Measurements from ENCODE around the gene SYNPO. TPM values are rescaled to one million over a fixed set of nuclear protein-coding genes. Genes with fewer than 3 reads are reported as not detected.
A peak's percentile ranks its signal among the peaks of the same experiment; 100 is the strongest.

SYNPO gene
- total RNA-seq, 1 donor from 2014 or later, result 40.2 TPM

GRCh38 chr5:150651924-150652671 lies 11.6 kb downstream of the SYNPO start:
- H3K4me2 ChIP-seq (ENCODE audit: low read length), result no peak overlapping the region
- FAIRE-seq (no peak), DNase-seq (ENCODE audit: low read depth) (no peak)
- H3K9me3 ChIP-seq (ENCODE audit: insufficient read depth, low read depth, low read length), result no peaks in the 10 kb centered on the region
- TF ChIP-seq CTCF (IDR thresholded peaks at IDR 0.05; ENCODE audit: insufficient read depth, low read depth, low read length) (no peak), EZH2 (IDR thresholded peaks at IDR 0.05; ENCODE audit: insufficient read depth, low read length) (no peak)
- H2AFZ ChIP-seq (ENCODE audit: low read depth, low read length), result no peak overlapping the region
- peaks cover 24% of the 10 kb centered on the region for H3K4me1 Mint-ChIP-seq (ENCODE audit: low read depth, unreplicated experiment)
- H3K4me1 ChIP-seq (ENCODE audit: insufficient read depth, low read length), result peaks cover 27% of the 10 kb centered on the region
- H3K4me3 ChIP-seq (ENCODE audit: insufficient read depth, low read depth, low read length), result no peak overlapping the region
- no peak overlapping the region for H3K27ac ChIP-seq (ENCODE audit: low read depth, low read length)
- peaks cover 81% of the 10 kb centered on the region for H4K20me1 ChIP-seq (ENCODE audit: insufficient read depth, low read length)
- peak overlapping the region; percentile 6 for H3K4me3 Mint-ChIP-seq (ENCODE audit: unreplicated experiment)
- peak overlapping the region; percentile 3 for H3K9ac ChIP-seq (ENCODE audit: low read length)
- peaks cover 23% of the 10 kb centered on the region for H3K27me3 Mint-ChIP-seq (ENCODE audit: low read depth, unreplicated experiment)
- H3K27me3 ChIP-seq (ENCODE audit: insufficient read depth, low read length), result no peaks in the 10 kb centered on the region
- H3K36me3 ChIP-seq (ENCODE audit: insufficient read depth, low read length), result peaks cover 3% of the 10 kb centered on the region
- H3K79me2 ChIP-seq (ENCODE audit: insufficient read depth, low read length), result peaks cover 44% of the 10 kb centered on the region
- H3K36me3 Mint-ChIP-seq (ENCODE audit: low read depth, unreplicated experiment), result peaks cover 37% of the 10 kb centered on the region
- no peak overlapping the region for H3K27ac Mint-ChIP-seq (ENCODE audit: unreplicated experiment)
- peaks cover 2% of the 10 kb centered on the region for H3K9me3 Mint-ChIP-seq (ENCODE audit: unreplicated experiment)

GRCh38 chr5:150653145-150653761 lies 12.8 kb downstream of the SYNPO start:
- Histone ChIP-seq H3K36me3 (ENCODE audit: insufficient read depth, low read length) (peaks cover 3% of the 10 kb centered on the region), H3K79me2 (ENCODE audit: insufficient read depth, low read length) (peaks cover 35% of the 10 kb centered on the region), H2AFZ (ENCODE audit: low read depth, low read length) (no peak overlapping the region), H3K4me2 (ENCODE audit: low read length) (peak overlapping the region; percentile 11), H4K20me1 (ENCODE audit: insufficient read depth, low read length) (peaks cover 72% of the 10 kb centered on the region), H3K27ac (ENCODE audit: low read depth, low read length) (no peak overlapping the region), H3K4me3 (ENCODE audit: insufficient read depth, low read depth, low read length) (no peak overlapping the region), H3K27me3 (ENCODE audit: insufficient read depth, low read length) (no peaks in the 10 kb centered on the region), H3K4me1 (ENCODE audit: insufficient read depth, low read length) (peaks cover 28% of the 10 kb centered on the region), H3K9ac (ENCODE audit: low read length) (peak overlapping the region; percentile 3), H3K9me3 (ENCODE audit: insufficient read depth, low read depth, low read length) (no peaks in the 10 kb centered on the region)
- Mint-ChIP-seq H3K36me3 (ENCODE audit: low read depth, unreplicated experiment) (peaks cover 31% of the 10 kb centered on the region), H3K4me1 (ENCODE audit: low read depth, unreplicated experiment) (peaks cover 26% of the 10 kb centered on the region), H3K27me3 (ENCODE audit: low read depth, unreplicated experiment) (peaks cover 23% of the 10 kb centered on the region), H3K9me3 (ENCODE audit: unreplicated experiment) (peaks cover 3% of the 10 kb centered on the region), H3K27ac (ENCODE audit: unreplicated experiment) (peak overlapping the region; percentile 26), H3K4me3 (ENCODE audit: unreplicated experiment) (no peak overlapping the region)
- FAIRE-seq (no peak), DNase-seq (ENCODE audit: low read depth) (peak; percentile 56)
- TF ChIP-seq CTCF (IDR thresholded peaks at IDR 0.05; ENCODE audit: insufficient read depth, low read depth, low read length), result peak; percentile 40
- TF ChIP-seq EZH2 (IDR thresholded peaks at IDR 0.05; ENCODE audit: insufficient read depth, low read length), result no peak

All from astrocyte (in vitro differentiated cells and primary cell).